Neural cell (in vitro differentiated cells): ENCODE measurements around the gene FAM210B. TPM values are rescaled to one million over a fixed set of nuclear protein-coding genes. Genes with fewer than 3 reads are reported as not detected.

Experiments
- H2AFZ ChIP-seq: fragments of 200-600, 300-800 bp; sonication (generic), shearing (Covaris generic); 2 replicates; pipeline ENCODE4 v1.6.0; 2014; ENCODE audit warnings: low read depth, mild to moderate bottlenecking, antibody characterized with exemption, low read length, moderate library complexity
- H3F3A ChIP-seq: fragments of 200-600 bp; shearing (Covaris generic); 2 replicates; pipeline ENCODE4 v1.6.1; 2016; ENCODE audit warnings: mild to moderate bottlenecking, moderate library complexity, mixed read lengths, antibody characterized with exemption, low read length; ENCODE audit not compliant: insufficient read depth, poor library complexity, severe bottlenecking
- H3K27ac ChIP-seq: fragments of 200-600, 300-800 bp; sonication (generic), shearing (Covaris generic); 2 replicates; pipeline ENCODE4 v1.5.1; 2014; ENCODE audit warnings: mild to moderate bottlenecking, low read length, moderate library complexity
- H3K27me3 ChIP-seq: fragments of 300-800, 200-600 bp; sonication (generic), shearing (Covaris generic); 2 replicates; pipeline ENCODE4 v1.6.0; 2014; ENCODE audit warnings: mild to moderate bottlenecking, low read depth, low read length, moderate library complexity; ENCODE audit not compliant: insufficient read depth
- H3K36me3 ChIP-seq: fragments of 300-800, 200-600 bp; sonication (generic), shearing (Covaris generic); 2 replicates; pipeline ENCODE4 v1.5.1; 2014; ENCODE audit warnings: mild to moderate bottlenecking, antibody characterized with exemption, low read length, moderate library complexity; ENCODE audit not compliant: insufficient read depth
- H3K4me2 ChIP-seq: fragments of 300-800, 200-600 bp; sonication (generic), shearing (Covaris generic); 2 replicates; pipeline ENCODE4 v1.6.0; 2014; ENCODE audit warnings: mild to moderate bottlenecking, low read length
- H3K4me3 ChIP-seq: fragments of 300-800, 200-600 bp; sonication (generic), shearing (Covaris generic); 2 replicates; pipeline ENCODE4 v1.5.1; 2014; ENCODE audit warnings: mild to moderate bottlenecking, low read length, moderate library complexity
- H3K79me2 ChIP-seq: fragments of 200-600 bp; shearing (Covaris generic); replicated peaks from 2 replicates; pipeline ENCODE4 v1.6.0; 2014; ENCODE audit warnings: mild to moderate bottlenecking, low read length, moderate library complexity; ENCODE audit not compliant: insufficient read depth
- H3K9ac ChIP-seq: fragments of 300-800, 200-600 bp; sonication (generic), shearing (Covaris generic); 2 replicates; pipeline ENCODE4 v1.6.1; 2016; ENCODE audit warnings: mild to moderate bottlenecking, low read length, mixed read lengths
- H3K9me2 ChIP-seq: fragments of 200-600 bp; shearing (Covaris generic); 2 replicates; pipeline ENCODE4 v1.6.1; 2016; ENCODE audit warnings: mild to moderate bottlenecking, low read length, mixed read lengths; ENCODE audit not compliant: insufficient read depth
- H3K9me3 ChIP-seq: fragments of 200-600, 300-800 bp; sonication (generic), shearing (Covaris generic); 2 replicates; pipeline ENCODE4 v1.6.1; 2016; ENCODE audit warnings: mild to moderate bottlenecking, mixed run types, low read length, moderate library complexity, mixed read lengths
- H4K20me1 ChIP-seq: fragments of 200-600 bp; shearing (Covaris generic); 2 replicates; pipeline ENCODE4 v1.6.1; 2016; ENCODE audit warnings: mild to moderate bottlenecking, mixed run types; ENCODE audit not compliant: insufficient read depth
- CTCF ChIP-seq: fragments of 450-650 bp; IDR thresholded peaks from 2 replicates; pipeline ENCODE4 v1.5.1; 2014; ENCODE audit warnings: antibody characterized with exemption, mild to moderate bottlenecking, moderate library complexity; ENCODE audit not compliant: poor library complexity, severe bottlenecking
- EP300 ChIP-seq: fragments of 450-650 bp; conservative IDR thresholded peaks from 2 replicates; pipeline ENCODE4 v1.6.1; 2014; ENCODE audit warnings: antibody characterized with exemption, mild to moderate bottlenecking, moderate library complexity; ENCODE audit not compliant: poor library complexity, severe bottlenecking
- EZH2 ChIP-seq: fragments of 200-600, 300-800 bp; shearing (Covaris generic), sonication (generic); IDR thresholded peaks from 2 replicates; pipeline ENCODE4 v1.6.1; 2014; ENCODE audit warnings: antibody characterized with exemption, low read length, borderline replicate concordance, mild to moderate bottlenecking; ENCODE audit not compliant: insufficient read depth, poor library complexity, severe bottlenecking
- MXI1 ChIP-seq: fragments of 450-650 bp; conservative IDR thresholded peaks from 2 replicates; pipeline ENCODE4 v1.6.1; 2014; ENCODE audit warnings: antibody characterized with exemption, mild to moderate bottlenecking; ENCODE audit not compliant: poor library complexity, severe bottlenecking
- POLR2AphosphoS5 ChIP-seq: IDR thresholded peaks from 2 replicates; pipeline ENCODE4 v1.6.1; 2012
- RAD21 ChIP-seq: fragments of 450-650 bp; conservative IDR thresholded peaks from 2 replicates; pipeline ENCODE4 v1.6.1; 2014; ENCODE audit warnings: antibody characterized with exemption, mild to moderate bottlenecking, moderate library complexity
- REST ChIP-seq: IDR thresholded peaks from 2 replicates; pipeline ENCODE4 v1.6.1; 2012; ENCODE audit warnings: borderline replicate concordance
- SMC3 ChIP-seq: fragments of 450-650 bp; conservative IDR thresholded peaks from 2 replicates; pipeline ENCODE4 v1.6.1; 2014; ENCODE audit warnings: antibody characterized with exemption, mild to moderate bottlenecking, moderate library complexity; ENCODE audit not compliant: poor library complexity
- TAF1 ChIP-seq: IDR thresholded peaks from 2 replicates; pipeline ENCODE4 v1.6.1; 2012; ENCODE audit warnings: low read depth
- polyA plus RNA-seq: library from polyadenylated mRNA; depleted of rRNA; stranded (reverse); fragments of >200 nt; gene quantifications from 2 replicates; pipeline ENCODE4 v1.2.3, GENCODE V29; 2014

FAM210B gene
- polyA plus RNA-seq, 1 donor from 2014 or later: 6.6 TPM

GRCh38 chr20:56386219-56386618 lies 27.4 kb downstream of the FAM210B start:
- Histone ChIP-seq H3K36me3 (no peaks in the 10 kb centered on the region), H3K4me3 (no peak overlapping the region), H3K79me2 (peaks cover 17% of the 10 kb centered on the region), H4K20me1 (no peaks in the 10 kb centered on the region), H3K4me2 (no peak overlapping the region), H3K9me3 (no peaks in the 10 kb centered on the region), H3K27ac (no peak overlapping the region), H3F3A (no peaks in the 10 kb centered on the region), H2AFZ (no peak overlapping the region), H3K9ac (no peak overlapping the region), H3K27me3 (no peaks in the 10 kb centered on the region), H3K9me2 (no peaks in the 10 kb centered on the region)
- TF ChIP-seq SMC3 (no peak), EZH2 (no peak), REST (no peak), POLR2AphosphoS5 (no peak), CTCF (no peak), RAD21 (no peak), MXI1 (no peak), TAF1 (no peak), EP300 (no peak)

GRCh38 chr20:56388882-56389281 lies 30.1 kb downstream of the FAM210B start:
- Histone ChIP-seq H3K9me2 (no peaks in the 10 kb centered on the region), H3K36me3 (no peaks in the 10 kb centered on the region), H3K4me2 (no peak overlapping the region), H3F3A (no peaks in the 10 kb centered on the region), H3K4me3 (no peak overlapping the region), H2AFZ (no peak overlapping the region), H3K9ac (no peak overlapping the region), H3K27ac (no peak overlapping the region), H3K79me2 (peaks cover 29% of the 10 kb centered on the region), H3K9me3 (no peaks in the 10 kb centered on the region), H4K20me1 (no peaks in the 10 kb centered on the region), H3K27me3 (no peaks in the 10 kb centered on the region)
- TF ChIP-seq CTCF (no peak), MXI1 (no peak), EP300 (no peak), POLR2AphosphoS5 (no peak), REST (no peak)
